NCI-H1436 treated with DMSO at 0.1 percent for 48 hours (cell line): ENCODE results near the gene LRCOL1.
A peak's percentile ranks its signal among the peaks of the same experiment; 100 is the strongest.

Experiments used
- DNase-seq: peaks from one replicate; lab custom pipeline; 2025; lab: John Stamatoyannopoulos, UW

The LRCOL1 gene

DNA sequence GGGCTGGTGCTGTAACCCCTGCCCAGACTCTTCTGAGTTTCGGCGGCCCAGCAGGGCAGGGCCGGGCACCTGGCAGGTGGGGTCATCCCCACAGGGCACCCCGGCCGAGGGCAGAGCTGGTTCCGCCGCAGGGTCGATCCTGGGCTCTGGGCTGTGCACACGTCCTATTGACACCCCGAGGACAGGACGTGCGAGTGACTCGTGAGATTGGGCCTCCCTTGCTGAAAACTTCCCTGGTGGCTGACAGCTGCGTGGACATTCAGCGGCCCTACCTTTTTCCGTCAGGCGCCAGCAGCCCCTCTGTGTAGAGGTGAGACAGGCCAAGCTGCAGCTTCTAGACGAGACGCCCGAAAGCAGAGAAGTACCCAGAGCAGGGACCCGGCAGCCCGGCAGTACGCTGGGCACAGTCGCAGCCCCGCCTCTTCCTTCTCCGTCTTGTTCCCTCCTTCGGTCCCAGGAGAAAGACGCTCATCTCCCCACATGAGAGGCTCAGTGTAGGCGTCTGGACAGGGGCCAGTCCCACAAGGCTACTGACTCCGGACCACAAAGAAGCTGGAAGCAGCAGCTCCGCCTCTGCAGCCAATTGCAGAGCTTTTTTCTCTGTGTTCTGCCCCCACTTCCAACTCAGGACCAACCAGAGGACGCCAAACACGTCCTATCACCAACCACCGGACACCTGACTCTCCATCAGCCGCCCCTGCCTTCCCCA lies at the start of gene LRCOL1:
TSS of gene LRCOL1 (minus strand) at position 532 of the 709 bp plus-strand sequence. CDS start 4,331 bp downstream, outside the sequence.
- DNase-seq, result no peak

- no peak for DNase-seq
Measured at GRCh38 chr12:132660052-132660451, 49.7 kb upstream of the LRCOL1 start.

GRCh38 chr12:132659146-132659545 lies 48.8 kb upstream of the LRCOL1 start:
- no peak for DNase-seq

DNA sequence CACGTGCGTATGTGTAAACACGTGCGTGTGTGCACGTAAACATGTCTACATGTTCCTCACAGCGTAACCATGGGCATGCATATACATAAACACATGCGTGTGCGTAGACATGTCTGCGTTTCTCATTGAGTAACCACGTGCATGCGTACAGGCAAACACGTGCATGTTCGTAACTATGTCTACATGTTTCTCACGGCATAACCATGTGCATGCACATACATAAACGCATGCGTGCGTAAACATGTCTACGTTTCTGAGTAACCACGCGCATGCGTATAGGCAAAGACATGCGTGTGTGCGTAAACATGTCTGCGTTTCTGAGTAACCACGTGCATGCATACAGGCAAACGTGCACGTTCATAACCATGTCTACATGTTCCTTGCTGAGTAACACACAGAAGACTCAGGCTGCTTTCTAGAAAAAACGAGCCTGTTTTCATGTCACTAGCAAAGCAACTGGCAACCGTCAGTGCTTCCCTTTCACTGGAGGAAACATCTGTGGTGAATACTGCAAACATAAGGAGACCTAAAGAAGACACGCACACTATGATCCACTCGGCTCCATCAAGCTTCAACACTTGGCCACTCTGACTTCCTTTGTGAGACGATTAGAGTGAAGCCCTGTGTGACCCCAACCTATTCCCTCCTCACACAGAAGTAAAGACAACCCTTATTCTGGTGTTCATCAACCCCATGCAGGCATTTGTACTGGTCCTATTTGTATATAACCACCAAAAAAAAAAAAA lies 47.9 kb upstream of the LRCOL1 start:
- no peak for DNase-seq

DNA sequence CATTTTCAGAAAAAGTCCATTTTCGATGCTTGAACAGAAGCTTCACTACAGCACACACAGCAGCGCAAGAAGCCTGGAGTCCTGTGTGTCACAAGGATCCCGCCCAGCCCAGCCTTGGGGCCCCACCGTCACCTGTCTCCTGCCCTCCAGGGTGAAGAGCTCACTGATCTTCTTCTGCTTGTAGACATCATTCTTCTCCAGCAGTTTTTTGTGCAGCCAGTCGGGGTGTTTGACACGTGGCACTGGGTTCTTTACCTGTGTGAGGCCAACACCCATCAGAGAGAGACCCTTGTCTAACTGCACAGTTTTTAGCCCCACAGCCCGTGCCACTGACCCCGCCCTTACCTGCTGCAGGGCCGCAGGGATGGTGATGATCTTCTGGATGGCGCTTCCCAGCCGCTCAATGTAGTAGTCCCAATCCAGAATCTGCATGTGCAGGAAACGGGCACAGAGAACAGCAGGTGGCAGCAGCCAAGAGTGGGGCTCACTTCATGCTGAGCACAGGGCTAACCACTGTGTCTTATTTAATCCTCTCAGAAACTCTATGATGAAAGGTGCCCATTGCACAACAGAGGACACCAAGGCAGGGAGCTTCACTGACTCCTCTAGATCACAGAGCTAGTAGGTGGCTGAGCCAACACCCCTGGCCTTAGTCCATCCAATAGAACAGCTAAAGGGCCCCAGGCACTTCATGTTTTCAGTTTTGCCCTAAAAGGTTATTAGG lies 46.8 kb upstream of the LRCOL1 start:
- DNase-seq, result no peak

DNA sequence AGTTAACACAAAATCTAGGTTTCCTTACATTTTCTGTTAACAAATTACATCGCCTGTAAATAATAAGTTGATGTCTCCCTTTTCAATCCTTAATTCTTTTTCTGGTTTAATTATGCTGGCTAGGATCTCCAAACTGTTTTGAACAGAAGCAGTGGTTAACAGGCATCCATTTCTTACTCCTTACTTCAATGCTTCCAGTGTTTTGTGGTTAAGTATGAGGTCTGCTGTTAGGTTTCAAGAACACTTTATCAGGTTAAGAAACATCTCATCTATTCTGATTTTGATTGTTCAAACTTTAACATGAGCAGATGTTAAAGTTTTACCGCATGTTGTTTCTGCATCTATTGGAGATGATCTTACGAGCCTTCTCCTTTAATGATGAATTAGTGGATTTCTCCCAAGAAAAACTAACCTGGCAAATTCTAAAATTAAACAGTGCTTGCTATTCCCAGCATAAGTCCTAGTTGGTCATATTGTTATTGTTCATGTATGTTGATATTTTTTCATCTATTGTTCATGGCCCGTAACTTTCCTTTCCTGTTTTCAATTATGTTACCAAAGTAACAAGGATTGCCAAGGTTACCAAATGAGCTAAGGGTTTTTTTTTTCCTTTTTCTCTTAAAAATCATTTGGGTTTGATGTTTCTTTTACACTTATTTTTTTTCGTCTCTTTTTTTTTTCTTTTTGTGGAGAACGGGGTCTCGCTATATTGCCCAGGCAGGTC lies 43.3 kb upstream of the LRCOL1 start:
- no peak for DNase-seq

- peak; percentile 8 for DNase-seq
Measured at GRCh38 chr12:132651444-132652100, 41.2 kb upstream of the LRCOL1 start.

- no peak for DNase-seq
Measured at GRCh38 chr12:132649226-132649945, 39.0 kb upstream of the LRCOL1 start.

GRCh38 chr12:132648616-132649225 lies 38.3 kb upstream of the LRCOL1 start:
- DNase-seq, result no peak

DNA sequence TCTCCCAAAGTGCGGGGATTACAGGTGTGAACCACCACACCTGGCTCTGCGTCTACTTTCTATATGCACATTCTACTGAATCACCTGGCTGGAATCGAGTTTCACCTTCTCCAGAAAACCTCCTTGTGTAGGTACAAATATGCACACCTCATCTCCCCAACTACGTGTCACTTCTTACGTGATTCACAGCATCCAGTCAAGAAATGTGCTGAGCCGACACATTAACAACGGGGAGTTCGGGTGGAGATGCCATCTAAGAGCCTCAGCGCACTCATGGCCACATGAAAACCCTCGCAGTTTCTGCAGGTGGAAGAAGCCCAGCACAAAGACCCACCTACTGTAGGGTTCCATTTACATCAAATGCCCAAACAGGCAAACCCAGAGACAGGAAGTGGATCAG lies 37.5 kb upstream of the LRCOL1 start:
- DNase-seq, result no peak

DNA sequence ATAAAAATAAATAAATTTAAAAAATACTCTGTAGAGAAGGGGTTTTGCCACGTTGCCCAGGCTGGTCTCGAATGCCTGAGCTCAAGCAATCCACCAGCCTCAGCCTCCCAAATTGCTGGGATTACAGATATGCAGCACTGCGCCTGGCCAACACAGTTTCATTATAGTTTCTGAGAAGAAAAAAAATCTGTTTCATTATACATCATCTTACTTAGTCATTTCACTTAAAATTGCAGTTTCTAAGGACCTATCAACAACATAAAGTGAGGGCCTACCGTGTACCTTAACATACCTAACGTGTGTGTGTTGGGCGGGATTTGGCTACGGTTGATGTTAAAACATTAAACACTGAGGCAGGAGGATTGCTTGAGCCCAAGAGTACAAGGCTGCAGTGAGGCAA lies 36.5 kb upstream of the LRCOL1 start:
- no peak for DNase-seq

DNA sequence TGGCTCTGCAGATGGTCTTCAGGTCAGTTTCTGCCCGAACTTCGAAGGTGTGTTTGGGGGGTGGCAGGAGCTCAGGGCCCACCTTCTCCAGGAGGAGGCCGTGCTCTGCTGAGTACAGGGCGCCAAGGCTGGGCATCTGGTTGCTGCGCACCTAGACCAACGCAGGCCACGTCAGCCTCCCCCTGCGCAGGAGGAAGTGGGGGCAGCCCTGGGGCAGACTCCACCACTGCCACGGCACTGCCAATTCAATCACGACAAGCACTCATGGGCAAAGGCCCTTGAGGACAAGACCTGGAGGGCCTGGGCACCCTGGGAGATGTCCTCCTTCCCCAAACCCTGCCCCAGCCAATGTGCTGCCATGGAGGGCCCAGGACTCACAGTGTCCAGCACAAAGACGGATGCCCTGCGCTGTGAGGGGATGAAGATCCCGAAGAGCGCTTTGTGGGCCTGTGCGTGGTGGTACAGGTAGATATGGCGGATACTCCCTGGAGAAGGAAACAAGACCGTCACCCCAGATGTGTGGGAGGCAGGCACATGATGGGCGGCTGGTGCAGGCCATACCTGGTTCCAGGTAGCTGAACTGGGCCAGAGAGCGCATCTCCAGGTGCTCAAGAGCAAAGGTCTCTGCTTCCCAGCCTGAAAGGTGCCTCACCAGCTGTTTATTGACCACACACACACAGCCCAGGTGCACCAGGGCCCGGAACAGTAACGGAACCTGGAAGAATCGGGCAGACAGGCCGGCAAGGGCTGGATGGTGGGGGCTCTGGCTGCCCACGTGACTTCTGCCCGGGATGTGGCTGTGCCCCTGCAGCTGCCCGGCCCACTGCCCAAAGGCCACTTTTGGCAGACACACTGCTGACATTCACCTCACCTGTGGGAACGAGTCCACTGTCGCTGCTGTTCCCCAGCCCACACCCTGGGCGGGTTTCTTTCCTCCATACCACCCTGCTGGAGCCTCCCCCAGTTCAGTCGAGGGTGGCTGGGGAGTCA lies 32.8 kb upstream of the LRCOL1 start:
- DNase-seq, result no peak

DNA sequence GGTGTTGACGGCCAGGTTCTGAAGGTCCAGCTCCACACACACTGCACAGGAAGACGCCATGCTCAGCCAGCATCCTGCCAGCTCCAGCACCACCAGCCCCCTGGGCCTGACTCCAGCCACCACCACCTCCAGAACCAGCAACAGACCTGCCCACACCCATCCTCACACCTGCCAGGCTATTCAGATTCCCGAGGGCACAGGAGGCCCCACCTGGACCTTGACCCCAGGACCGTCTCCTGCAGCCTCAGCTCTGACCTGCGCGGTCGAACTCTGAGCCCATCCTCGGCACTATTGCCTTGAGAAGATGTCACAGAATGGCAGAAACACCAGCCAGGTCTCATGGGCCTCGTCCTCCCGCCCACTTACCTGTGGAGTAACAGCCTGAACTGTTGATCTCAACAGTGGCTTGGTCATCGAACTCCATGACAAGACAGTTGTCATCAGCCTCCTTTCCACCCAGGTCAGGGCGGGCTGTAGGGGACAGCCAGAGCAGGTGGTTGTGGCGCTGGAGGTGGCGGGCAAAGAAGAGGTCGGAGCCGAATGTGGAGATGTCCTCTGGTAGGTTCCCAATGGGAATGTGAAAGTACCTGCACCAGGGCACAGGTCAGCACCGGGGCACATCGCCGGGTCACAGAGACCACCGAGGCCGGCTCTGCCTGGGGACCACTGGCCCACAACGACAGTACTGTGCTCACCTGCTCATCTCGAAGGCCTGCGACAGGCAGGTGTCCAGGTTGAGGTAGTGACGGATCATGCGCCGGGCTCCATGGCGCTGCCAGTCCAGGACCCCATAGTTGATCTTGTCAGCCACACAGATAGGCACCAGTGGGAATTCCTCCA lies 31.6 kb upstream of the LRCOL1 start:
- DNase-seq, result no peak

GRCh38 chr12:132640936-132641335 lies 30.6 kb upstream of the LRCOL1 start:
- no peak for DNase-seq

GRCh38 chr12:132639956-132640520 lies 29.7 kb upstream of the LRCOL1 start:
- DNase-seq, result no peak

- no peak for DNase-seq
Measured at GRCh38 chr12:132638541-132639408, 28.4 kb upstream of the LRCOL1 start.

GRCh38 chr12:132637811-132638210 lies 27.4 kb upstream of the LRCOL1 start:
- DNase-seq, result no peak
